ENCODE results near the gene NKAPL. TPM values are rescaled to one million over a fixed set of nuclear protein-coding genes. Genes with fewer than 3 reads are reported as not detected.

NKAPL gene
- total RNA-seq, 1 donor from 2014 or later: not detected

GRCh38 chr6:28257042-28257441, 2.1 kb upstream of the NKAPL start:
- Mint-ChIP-seq H3K36me3 (ENCODE audit: unreplicated experiment) (no peaks in the 10 kb centered on the region), H3K4me3 (ENCODE audit: unreplicated experiment) (no peak overlapping the region), H3K9me3 (ENCODE audit: unreplicated experiment) (no peaks in the 10 kb centered on the region), H3K4me1 (ENCODE audit: unreplicated experiment) (peaks cover 8% of the 10 kb centered on the region), H3K27ac (ENCODE audit: unreplicated experiment) (no peak overlapping the region), H3K27me3 (ENCODE audit: unreplicated experiment) (peaks cover 23% of the 10 kb centered on the region)
- TF ChIP-seq CTCF (IDR thresholded peaks at IDR 0.05): no peak
- no peak for DNase-seq (ENCODE audit: extremely low spot score, unreplicated experiment)

- Mint-ChIP-seq H3K4me3 (ENCODE audit: unreplicated experiment) (no peak overlapping the region), H3K36me3 (ENCODE audit: unreplicated experiment) (no peaks in the 10 kb centered on the region), H3K9me3 (ENCODE audit: unreplicated experiment) (no peaks in the 10 kb centered on the region), H3K27me3 (ENCODE audit: unreplicated experiment) (peaks cover 37% of the 10 kb centered on the region), H3K27ac (ENCODE audit: unreplicated experiment) (peak overlapping the region; percentile 29), H3K4me1 (ENCODE audit: unreplicated experiment) (peaks cover 4% of the 10 kb centered on the region)
- TF ChIP-seq CTCF (IDR thresholded peaks at IDR 0.05): no peak
- DNase-seq (ENCODE audit: extremely low spot score, unreplicated experiment): no peak
Observed at GRCh38 chr6:28263922-28264321, 4.8 kb downstream of the NKAPL start.

DNA sequence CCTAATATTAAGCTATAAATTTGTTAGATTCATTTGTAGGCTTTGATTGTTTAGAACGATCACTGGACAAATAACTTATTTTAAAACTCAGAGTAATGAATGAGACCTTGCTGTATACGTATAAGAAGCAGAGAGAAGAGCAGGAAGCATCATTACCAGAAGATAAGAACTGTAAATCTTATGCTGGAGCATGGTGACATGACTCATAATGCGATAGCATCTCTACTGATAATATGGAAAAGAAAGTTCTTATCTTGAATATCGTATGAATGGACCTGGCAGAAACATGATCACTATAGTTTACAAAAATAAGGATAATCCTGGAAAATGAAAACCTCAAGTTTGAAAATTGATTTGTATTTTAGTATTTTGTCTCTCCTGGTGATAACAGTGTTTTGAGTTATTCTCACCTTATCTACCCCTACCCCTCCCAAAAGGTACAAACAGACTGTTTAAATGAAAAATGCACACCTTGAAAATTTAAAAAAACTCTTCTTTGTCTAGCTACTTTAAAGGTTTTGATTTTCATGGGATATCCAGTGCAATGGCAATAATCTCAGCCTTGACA, 5.8 kb downstream of the NKAPL start:
- no peak for DNase-seq (ENCODE audit: extremely low spot score, unreplicated experiment)
- no peaks in the 10 kb centered on the region for H3K36me3 Mint-ChIP-seq (ENCODE audit: unreplicated experiment)
- H3K4me1 Mint-ChIP-seq (ENCODE audit: unreplicated experiment): peaks cover 9% of the 10 kb centered on the region
- H3K27me3 Mint-ChIP-seq (ENCODE audit: unreplicated experiment): peaks cover 32% of the 10 kb centered on the region
- no peak overlapping the region for H3K27ac Mint-ChIP-seq (ENCODE audit: unreplicated experiment)
- no peaks in the 10 kb centered on the region for H3K9me3 Mint-ChIP-seq (ENCODE audit: unreplicated experiment)
- no peak for TF ChIP-seq CTCF (IDR thresholded peaks at IDR 0.05)
- no peak overlapping the region for H3K4me3 Mint-ChIP-seq (ENCODE audit: unreplicated experiment)

GRCh38 chr6:28266563-28266961, 7.5 kb downstream of the NKAPL start:
- Mint-ChIP-seq H3K36me3 (ENCODE audit: unreplicated experiment) (no peaks in the 10 kb centered on the region), H3K4me1 (ENCODE audit: unreplicated experiment) (peaks cover 9% of the 10 kb centered on the region), H3K4me3 (ENCODE audit: unreplicated experiment) (no peak overlapping the region), H3K9me3 (ENCODE audit: unreplicated experiment) (no peaks in the 10 kb centered on the region), H3K27me3 (ENCODE audit: unreplicated experiment) (peaks cover 20% of the 10 kb centered on the region), H3K27ac (ENCODE audit: unreplicated experiment) (no peak overlapping the region)
- no peak for DNase-seq (ENCODE audit: extremely low spot score, unreplicated experiment)
- no peak for TF ChIP-seq CTCF (IDR thresholded peaks at IDR 0.05)

- TF ChIP-seq CTCF (IDR thresholded peaks at IDR 0.05): no peak
Observed at GRCh38 chr6:28266962-28267694, 8.0 kb downstream of the NKAPL start, which contains the start of gene ZSCAN26. ZSCAN26 (plus strand) TSS chr6:28267143; CDS start chr6:28271920, 4,777 bp downstream.

More at GRCh38 chr6:28266962-28267694, 8.0 kb downstream of the NKAPL start, which contains the start of gene ZSCAN26:
- Mint-ChIP-seq H3K27ac (ENCODE audit: unreplicated experiment) (no peak within 1 kb of the TSS), H3K9me3 (ENCODE audit: unreplicated experiment) (no peaks in the 10 kb centered on the region), H3K4me3 (ENCODE audit: unreplicated experiment) (no peak within 1 kb of the TSS), H3K36me3 (ENCODE audit: unreplicated experiment) (peaks cover 1% of the 10 kb centered on the region), H3K4me1 (ENCODE audit: unreplicated experiment) (peaks cover 9% of the 10 kb centered on the region), H3K27me3 (ENCODE audit: unreplicated experiment) (peaks cover 17% of the 10 kb centered on the region)
- peak; percentile 87 for DNase-seq (ENCODE audit: extremely low spot score, unreplicated experiment)
